ENCODE data around the gene RAC2. TPM values are rescaled to one million over a fixed set of nuclear protein-coding genes. Genes with fewer than 3 reads are reported as not detected.

The RAC2 gene
- total RNA-seq, 6 donors from 2014 or later, result 22.1 to 126 (median 65.2) TPM

DNA sequence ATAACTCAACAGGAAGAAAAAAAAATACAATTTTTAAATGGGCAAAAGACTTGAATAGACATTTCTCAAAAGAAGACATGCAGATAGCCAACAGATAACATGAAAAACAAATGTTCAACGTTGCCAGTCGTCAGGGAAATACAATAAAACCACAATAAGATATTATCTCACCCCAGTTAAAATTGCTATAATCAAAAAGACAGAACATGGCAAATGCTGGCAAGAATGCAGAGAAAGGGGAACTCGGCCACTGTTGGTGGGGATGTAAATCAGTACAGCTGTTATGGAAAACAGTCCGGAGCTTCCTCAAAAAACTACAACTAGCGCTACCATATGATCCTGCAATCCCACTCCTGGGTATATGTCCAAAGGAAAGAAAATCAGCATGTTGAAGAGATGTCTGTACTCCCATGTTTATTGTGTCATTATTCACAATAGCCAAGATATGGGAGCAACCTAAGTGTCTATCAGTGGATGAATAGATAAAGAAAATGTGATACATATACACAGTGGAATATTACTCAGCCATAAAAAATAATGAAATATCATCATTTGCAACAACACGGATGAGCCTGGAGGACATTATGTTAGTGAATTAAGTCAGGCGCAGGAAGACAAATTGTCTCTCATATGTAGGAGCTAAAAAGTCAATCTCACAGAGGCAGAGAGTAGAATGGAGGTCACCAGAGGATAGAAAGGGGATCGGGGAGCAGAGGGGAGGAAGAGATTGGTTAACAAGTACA lies 26.0 kb upstream of the RAC2 start:
- WGBS, 2 donors, result 64 to 71% methylated on average over 8 of the region's 8 CpGs

DNA sequence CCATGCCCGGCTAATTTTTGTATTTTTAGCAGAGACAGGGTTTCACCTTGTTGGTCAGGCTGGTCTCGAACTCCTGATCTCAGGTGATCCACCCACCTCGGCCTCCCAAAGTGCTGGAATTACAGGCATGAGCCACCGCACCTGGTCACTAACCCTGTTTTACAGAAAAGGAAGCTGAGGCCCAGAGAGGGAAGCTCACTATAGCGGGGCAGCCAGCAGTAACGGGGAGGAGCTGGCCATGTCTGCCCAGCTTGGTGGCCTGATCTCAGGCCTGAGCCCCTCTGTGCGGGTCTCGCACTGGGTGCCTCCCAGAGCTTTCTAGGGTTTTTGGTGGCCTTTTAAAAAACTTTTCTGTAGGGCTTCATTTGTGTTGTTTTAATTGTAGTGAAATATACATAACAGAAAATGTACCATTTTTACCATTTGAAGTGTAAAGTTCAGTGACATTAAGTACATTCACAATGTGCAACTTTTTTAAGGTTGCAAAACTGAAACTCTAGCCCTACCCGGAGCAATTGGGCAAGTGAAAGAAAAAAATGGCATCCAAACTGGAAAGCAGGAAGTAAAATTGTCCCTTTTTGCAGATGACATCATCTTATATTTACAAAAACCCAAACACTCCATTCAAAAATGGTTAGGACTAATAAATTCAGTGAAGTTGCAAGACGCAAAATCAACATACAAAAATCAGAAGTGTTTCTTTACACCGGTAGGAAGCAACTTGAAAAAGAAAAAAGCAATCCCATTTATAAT lies 23.8 kb upstream of the RAC2 start:
- ATAC-seq (ENCODE audit: low FRiP score in 2 of 2) (no peak), DNase-seq (no peak)
- TF ChIP-seq, protein P1, sequence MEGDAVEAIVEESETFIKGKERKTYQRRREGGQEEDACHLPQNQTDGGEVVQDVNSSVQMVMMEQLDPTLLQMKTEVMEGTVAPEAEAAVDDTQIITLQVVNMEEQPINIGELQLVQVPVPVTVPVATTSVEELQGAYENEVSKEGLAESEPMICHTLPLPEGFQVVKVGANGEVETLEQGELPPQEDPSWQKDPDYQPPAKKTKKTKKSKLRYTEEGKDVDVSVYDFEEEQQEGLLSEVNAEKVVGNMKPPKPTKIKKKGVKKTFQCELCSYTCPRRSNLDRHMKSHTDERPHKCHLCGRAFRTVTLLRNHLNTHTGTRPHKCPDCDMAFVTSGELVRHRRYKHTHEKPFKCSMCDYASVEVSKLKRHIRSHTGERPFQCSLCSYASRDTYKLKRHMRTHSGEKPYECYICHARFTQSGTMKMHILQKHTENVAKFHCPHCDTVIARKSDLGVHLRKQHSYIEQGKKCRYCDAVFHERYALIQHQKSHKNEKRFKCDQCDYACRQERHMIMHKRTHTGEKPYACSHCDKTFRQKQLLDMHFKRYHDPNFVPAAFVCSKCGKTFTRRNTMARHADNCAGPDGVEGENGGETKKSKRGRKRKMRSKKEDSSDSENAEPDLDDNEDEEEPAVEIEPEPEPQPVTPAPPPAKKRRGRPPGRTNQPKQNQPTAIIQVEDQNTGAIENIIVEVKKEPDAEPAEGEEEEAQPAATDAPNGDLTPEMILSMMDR (IDR thresholded peaks at IDR 0.05), result no peak
- TF ChIP-seq POLR2AphosphoS5 (IDR thresholded peaks at IDR 0.05), result peak in 1 of 2 donors; percentile 10
- Histone ChIP-seq H3K27me3 (no peaks in the 10 kb centered on the region), H3K36me3 (no peaks in the 10 kb centered on the region), H3K27ac (peak overlapping the region; percentile 73 to 80 (median 78)), H3K4me3 (peak overlapping the region in 2 of 4 donors; percentile 42 to 53), H3K9me3 (peaks cover 0 to 13% (median 7%) of the 10 kb centered on the region in 4 donors), H3K4me1 (peaks cover 9 to 27% (median 13%) of the 10 kb centered on the region in 4 donors)
- WGBS, 2 donors, result 56 to 61% methylated on average over 9 to 11 of the region's 11 CpGs

More for the DNA sequence above, 26.0 kb upstream of the RAC2 start:
- no peak for TF ChIP-seq EP300 (IDR thresholded peaks at IDR 0.05)
- TF ChIP-seq POLR2A (IDR thresholded peaks at IDR 0.05), result no peak
- no peak for TF ChIP-seq POLR2AphosphoS5 (IDR thresholded peaks at IDR 0.05)
- TF ChIP-seq, protein P1 (IDR thresholded peaks at IDR 0.05), result no peak
- Histone ChIP-seq H3K36me3 (no peaks in the 10 kb centered on the region), H3K4me3 (no peak overlapping the region), H3K27me3 (no peaks in the 10 kb centered on the region), H3K27ac (no peak overlapping the region), H3K9me3 (no peaks in the 10 kb centered on the region), H3K4me1 (peaks cover 9 to 37% (median 18%) of the 10 kb centered on the region in 4 donors)
- DNase-seq (no peak), ATAC-seq (ENCODE audit: low FRiP score in 2 of 2) (peak in 1 of 2 donors; percentile 35)

DNA sequence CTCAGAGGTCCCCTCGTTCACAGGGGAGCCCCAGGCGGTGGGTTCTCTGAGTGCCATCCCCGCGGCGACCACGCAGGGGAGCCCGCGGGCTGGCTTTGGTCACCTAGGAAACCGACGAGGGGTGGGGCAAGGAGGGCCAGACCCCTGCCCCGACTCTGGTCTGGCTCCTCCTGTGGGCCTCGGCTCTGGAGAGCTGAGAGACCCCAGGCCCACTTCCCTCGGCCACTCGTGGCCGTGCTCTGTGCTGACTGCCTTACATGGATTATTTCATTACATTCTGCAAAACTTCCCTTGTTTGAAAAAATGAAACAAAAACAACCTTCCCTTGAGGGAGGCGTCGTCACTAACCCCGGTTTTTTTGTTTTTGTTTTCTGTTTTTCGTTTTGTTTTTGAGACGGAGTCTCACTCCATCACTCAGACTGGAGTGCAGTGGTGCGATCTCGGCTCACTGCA lies 23.1 kb upstream of the RAC2 start:
- no peak for TF ChIP-seq EP300 (IDR thresholded peaks at IDR 0.05)
- no peak for TF ChIP-seq POLR2AphosphoS5 (IDR thresholded peaks at IDR 0.05)
- TF ChIP-seq POLR2A (IDR thresholded peaks at IDR 0.05), result no peak
- TF ChIP-seq, protein P1 (IDR thresholded peaks at IDR 0.05), result peak; percentile 76 to 92 (median 80)
- peak overlapping the region in 3 of 4 donors; percentile 27 to 53 (median 42) for H3K4me3 ChIP-seq
- 17 to 18% methylated on average over 11 of the region's 22 CpGs for WGBS, 2 donors
- ATAC-seq (ENCODE audit: low FRiP score in 2 of 2) (peak; percentile 65 to 83), DNase-seq (peak; percentile 70 to 91)
- no peaks in the 10 kb centered on the region for H3K36me3 ChIP-seq
- H3K27me3 ChIP-seq, result no peaks in the 10 kb centered on the region
- peaks cover 0 to 13% (median 7%) of the 10 kb centered on the region in 4 donors for H3K9me3 ChIP-seq
- peak overlapping the region; percentile 73 to 80 (median 78) for H3K27ac ChIP-seq
- peaks cover 9 to 27% (median 13%) of the 10 kb centered on the region in 4 donors for H3K4me1 ChIP-seq

DNA sequence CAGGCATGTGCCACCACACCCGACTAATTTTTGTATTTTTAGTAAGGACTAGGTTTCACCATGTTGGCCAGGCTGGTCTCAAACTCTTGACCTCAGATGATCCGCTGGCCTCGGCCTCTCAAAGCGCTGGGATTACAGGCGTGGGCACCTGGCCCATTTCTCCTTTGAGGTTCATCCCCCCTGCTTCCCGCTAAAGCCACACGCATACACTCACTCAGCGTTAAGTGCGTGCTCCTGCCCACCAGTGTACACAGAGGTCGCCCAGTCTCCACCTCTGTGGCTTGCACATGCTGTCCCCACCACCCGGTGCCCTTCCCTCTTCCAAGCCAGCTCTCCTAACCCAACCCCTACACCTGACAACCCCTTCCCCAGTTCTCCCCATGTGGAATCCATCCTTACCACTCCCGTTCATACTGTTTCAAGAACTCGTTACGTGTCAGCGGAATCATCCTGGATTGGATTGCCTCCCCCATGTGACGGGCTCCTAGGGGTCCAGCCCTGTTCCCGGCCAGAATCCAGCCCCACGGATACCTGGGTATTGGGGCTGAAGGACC lies 22.6 kb upstream of the RAC2 start:
- 34 to 51% methylated on average over 18 of the region's 18 CpGs for WGBS, 2 donors

More for the DNA sequence above, 22.6 kb upstream of the RAC2 start:
- TF ChIP-seq POLR2A (IDR thresholded peaks at IDR 0.05) (no peak), POLR2AphosphoS5 (IDR thresholded peaks at IDR 0.05) (no peak), EP300 (IDR thresholded peaks at IDR 0.05) (no peak)
- TF ChIP-seq, protein P1 (IDR thresholded peaks at IDR 0.05), result no peak
- Histone ChIP-seq H3K9me3 (peaks cover 0 to 13% (median 7%) of the 10 kb centered on the region in 4 donors), H3K27me3 (no peaks in the 10 kb centered on the region), H3K27ac (peak overlapping the region in 2 of 4 donors; percentile 79 to 80), H3K36me3 (no peaks in the 10 kb centered on the region), H3K4me3 (peak overlapping the region in 3 of 4 donors; percentile 27 to 53 (median 42)), H3K4me1 (peaks cover 9 to 23% (median 13%) of the 10 kb centered on the region in 4 donors)
- ATAC-seq (ENCODE audit: low FRiP score in 2 of 2) (peak; percentile 20 to 42), DNase-seq (no peak)
